ENCODE data around the gene CIART. TPM values are rescaled to one million over a fixed set of nuclear protein-coding genes. Genes with fewer than 3 reads are reported as not detected.

Gene CIART, protein sequence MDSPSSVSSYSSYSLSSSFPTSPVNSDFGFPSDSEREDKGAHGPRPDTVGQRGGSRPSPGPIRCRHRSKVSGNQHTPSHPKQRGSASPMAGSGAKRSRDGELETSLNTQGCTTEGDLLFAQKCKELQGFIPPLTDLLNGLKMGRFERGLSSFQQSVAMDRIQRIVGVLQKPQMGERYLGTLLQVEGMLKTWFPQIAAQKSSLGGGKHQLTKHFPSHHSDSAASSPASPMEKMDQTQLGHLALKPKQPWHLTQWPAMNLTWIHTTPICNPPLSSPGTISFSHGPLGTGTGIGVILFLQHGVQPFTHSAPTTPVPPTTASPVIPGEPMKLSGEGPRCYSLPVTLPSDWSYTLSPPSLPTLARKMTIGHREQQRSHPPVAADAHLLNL
- total RNA-seq, result 1 to 10 TPM in 3 of 4 donors, under 1 TPM in 1; 0.85 to 4.1 (median 3.1) TPM

DNA sequence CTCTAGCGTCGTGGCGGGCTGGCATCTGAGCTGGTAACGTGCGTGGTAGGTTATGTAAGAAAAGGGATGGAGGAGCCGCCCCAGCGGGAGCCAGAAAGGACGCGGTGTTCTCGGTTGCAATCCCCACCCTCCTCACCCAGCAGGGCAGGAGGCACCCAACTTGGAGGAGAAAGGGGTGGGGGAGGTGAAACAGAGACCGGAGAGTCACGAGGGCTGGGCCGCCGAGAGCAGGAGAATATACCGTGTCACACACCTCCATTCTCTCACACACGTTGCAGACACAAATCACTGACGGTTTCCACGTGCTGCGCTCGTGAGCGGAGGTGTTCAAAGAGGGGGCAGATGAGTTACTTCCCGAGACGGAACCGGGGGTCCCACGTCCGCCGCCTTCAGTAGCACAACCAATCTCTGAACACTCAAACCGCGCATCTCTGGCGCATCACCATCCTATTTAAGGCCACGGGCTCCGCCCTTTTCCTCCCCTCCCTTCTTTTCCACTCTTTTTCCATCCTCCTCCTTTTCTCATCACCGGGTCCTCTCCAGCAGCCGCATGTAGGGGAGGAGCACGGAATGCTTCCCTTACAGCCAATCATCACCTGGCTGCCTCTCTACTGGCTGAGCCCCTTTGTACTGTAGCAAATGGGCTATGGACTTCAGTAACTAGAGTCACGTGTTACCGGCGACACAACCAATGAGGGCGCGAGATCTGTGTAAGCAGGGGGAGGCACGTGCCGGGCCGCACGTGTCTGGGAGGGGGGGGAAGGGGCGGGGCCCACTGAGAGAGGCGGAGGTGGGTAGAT, at the start of gene CIART:
TSS of gene CIART (plus strand) at position 797 of the 800 bp plus-strand sequence. CDS start 714 bp downstream, outside the sequence.
- TF ChIP-seq, protein P1, sequence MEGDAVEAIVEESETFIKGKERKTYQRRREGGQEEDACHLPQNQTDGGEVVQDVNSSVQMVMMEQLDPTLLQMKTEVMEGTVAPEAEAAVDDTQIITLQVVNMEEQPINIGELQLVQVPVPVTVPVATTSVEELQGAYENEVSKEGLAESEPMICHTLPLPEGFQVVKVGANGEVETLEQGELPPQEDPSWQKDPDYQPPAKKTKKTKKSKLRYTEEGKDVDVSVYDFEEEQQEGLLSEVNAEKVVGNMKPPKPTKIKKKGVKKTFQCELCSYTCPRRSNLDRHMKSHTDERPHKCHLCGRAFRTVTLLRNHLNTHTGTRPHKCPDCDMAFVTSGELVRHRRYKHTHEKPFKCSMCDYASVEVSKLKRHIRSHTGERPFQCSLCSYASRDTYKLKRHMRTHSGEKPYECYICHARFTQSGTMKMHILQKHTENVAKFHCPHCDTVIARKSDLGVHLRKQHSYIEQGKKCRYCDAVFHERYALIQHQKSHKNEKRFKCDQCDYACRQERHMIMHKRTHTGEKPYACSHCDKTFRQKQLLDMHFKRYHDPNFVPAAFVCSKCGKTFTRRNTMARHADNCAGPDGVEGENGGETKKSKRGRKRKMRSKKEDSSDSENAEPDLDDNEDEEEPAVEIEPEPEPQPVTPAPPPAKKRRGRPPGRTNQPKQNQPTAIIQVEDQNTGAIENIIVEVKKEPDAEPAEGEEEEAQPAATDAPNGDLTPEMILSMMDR (IDR thresholded peaks at IDR 0.05; ENCODE audit: low read depth), result no peak

DNA sequence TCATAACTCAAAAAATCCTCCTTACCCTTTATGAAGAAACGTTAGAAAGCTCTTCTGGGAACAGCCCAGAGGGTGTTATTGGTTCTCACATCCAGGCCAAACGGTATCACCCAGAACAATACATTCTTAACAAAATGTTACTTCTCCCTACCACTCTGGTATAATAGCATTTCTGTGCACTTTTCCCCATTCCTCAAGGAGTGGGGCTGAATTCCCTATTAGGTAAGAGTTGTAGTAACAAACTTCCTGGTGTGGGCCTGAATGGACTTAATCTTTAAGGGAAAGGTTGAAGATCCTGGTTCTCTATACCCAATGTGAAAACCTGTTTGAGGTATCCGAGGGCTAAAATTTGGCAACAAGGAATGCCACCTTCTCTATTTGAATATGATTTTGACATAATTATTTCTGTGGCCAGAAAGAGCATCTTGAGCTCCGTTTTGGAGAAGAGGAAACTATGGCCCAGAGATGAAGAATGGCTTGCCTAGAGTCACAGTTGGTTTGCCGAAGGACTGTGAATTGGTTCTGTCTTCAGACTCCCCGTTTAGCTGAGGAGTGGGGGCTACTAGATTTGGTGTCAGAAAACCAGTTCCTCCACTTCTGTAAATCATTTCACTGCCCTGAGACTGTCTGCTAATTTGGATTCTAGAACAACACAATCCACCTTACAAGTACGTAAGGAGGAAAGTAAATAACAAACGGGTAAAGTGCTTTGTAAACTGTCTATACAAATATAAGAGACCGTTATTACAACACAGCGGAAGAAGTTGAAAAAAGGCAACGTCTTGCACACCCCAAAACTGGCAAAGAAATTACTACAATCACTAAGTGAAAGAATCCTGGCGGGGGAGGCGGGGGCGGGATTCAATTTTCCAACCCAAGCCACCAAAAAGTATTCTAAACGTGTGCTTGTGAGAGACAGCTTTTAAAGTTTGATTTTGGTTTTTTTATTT, 48.7 kb upstream of the CIART start:
- TF ChIP-seq, protein P1 (IDR thresholded peaks at IDR 0.05; ENCODE audit: low read depth), result no peak

DNA sequence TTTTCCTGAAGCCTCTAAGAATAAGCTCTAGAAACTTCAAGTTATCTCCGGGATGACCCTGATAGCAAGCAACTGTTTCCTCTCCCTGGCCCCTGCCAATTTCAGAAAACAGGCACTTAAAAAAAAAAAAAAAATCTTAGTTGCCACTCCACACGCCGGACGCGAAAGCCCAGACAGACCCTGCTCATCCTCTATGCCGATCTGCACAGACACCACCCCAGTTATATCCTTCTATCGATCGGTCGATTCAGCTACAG, 48.1 kb upstream of the CIART start:
- TF ChIP-seq, protein P1 (IDR thresholded peaks at IDR 0.05; ENCODE audit: low read depth), result no peak

DNA sequence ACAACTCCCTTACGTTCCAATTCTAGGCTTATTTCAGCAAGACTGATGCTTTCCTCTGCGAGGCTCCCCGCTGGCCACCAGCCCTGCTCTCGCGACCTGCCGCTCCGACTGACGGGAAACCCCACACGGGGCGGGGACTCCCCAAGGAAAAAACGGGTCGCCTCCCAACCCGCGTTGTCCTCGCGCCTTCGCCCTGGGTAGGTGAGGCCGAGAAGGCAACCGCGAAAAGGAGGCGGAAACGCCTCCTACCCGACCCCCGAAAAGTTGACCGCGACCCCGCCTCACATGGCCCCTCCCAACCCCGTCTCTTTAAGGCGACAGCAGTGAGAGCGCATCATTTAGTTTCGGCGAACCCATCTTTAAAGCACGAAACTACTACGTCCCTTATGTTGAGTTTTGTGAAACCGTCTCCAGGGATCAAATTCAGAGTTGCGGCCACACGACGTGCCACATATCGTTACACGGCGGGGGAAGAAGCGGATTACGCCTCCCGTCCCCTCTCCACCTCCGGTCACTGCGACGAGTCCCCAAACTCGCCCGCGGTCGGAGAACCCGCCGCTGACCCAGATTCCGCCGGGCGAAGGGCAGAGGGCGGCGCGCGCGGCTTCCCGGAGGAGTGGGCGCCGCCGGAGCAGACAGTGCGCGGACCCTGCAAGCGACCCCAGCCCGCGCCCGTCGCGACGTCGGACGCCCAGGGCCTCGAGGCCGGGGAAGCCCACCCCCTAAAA, 47.6 kb upstream of the CIART start:
- TF ChIP-seq, protein P1 (IDR thresholded peaks at IDR 0.05; ENCODE audit: low read depth), result no peak

DNA sequence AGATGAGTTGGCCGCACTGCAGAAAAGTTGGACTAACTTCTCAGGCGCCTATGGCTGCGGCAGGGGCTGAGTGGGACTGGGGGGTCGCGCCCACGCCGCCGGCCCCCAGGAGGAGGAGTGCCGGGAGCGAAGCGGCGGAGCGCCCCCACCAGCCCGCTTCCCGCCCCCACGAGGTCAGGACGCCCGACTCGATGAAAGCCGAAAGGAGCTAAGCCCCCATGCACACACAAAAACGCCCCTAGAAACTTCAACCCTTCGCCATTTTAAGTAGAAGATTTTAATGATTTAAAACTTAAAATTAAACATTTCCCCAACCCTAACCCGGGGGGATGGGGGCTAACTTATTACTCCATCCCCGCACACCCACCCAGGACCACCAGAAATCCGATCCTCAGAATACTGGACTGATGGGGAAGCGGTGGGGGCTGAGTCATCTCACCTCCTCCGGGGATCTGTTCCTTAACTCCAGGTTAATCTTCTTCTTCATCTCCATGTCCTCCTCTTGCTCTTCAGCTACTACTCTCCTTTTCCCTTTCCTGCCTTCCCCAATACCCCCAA, 47.0 kb upstream of the CIART start:
- TF ChIP-seq, protein P1 (IDR thresholded peaks at IDR 0.05; ENCODE audit: low read depth), result no peak

DNA sequence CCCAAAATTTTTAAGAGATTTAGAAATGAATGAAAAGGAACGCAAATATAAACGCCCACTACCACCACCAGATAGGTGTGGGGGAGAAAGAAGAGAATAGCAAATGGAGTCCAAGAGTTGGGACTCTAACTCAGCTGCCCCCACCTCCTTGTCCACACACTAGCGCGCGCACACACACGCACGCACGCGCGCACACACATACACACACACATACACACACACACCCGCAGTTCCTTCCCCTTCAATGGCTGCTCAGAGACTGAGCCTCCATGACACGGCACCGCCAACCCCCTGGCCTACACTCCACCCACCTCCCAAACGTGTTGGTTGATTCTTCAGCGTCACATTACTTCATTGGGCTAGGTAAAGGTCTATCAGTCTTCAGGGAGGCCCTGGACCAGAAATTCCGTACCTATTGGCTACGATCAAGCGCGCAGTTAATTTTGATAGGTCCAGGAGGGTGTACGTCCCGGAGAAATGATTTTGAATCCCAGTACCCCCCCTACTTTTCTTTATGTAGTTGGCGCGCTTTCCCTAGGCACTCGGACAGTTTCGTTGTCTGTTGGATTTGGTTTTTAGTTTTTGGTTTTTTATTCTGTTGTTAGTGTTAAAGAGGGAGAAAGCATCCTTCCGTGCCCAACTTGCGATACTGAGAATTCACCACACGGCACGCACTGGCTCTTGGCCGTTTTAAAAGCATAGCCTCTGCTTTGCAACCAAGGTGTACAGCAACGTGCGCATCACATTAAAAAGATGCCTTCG, 46.3 kb upstream of the CIART start, which contains the start of gene ANP32E:
TSS of gene ANP32E (minus strand) at position 261 of the 762 bp plus-strand sequence. CDS start 326 bp downstream, outside the sequence.
- TF ChIP-seq, protein P1 (IDR thresholded peaks at IDR 0.05; ENCODE audit: low read depth), result no peak
